ENCODE results near the gene LZTS2.

DNA sequence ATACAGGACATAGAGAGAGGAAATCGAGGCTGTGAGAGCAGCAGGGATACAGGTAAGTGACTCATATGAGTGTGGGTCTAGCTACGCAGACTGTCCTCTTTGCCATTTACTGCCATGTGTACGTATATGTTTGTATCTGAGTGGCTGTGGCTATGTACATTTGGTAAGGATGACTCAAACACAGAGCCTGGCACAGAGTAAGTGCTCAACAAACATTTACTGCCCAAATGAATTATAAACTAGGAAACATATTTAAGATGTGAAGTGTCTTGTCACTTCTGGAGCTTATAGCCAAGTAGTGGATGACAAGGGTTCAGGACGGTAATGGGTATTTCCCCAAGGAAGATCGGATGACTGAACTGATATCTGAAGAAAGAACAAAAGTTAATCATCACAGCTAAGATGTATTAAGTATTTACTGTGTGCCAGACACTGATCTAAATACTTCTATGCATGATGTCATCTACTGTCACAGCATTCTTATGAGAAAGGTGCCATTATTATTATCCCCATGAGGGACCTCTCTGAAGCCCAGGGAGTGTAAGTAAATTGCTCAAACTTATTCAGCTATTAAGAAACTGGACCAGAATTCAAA, 18.3 kb upstream of the LZTS2 start:
- TF ChIP-seq SP1 (IDR thresholded peaks at IDR 0.05; ENCODE audit: low read depth, low read length) (no peak), CTCF (IDR thresholded peaks at IDR 0.05; ENCODE audit: control extremely low read depth in 1 of 3, insufficient read depth in 1 of 3, low read depth in 1 of 3, low read length in 3 of 3) (no peak), ASH2L (IDR thresholded peaks at IDR 0.05; ENCODE audit: low read length) (no peak), POLR2A (IDR thresholded peaks at IDR 0.05; ENCODE audit: control extremely low read depth in 1 of 2, low read depth in 2 of 2, low read length in 2 of 2) (no peak), SIN3A (conservative IDR thresholded peaks at IDR 0.05 in 1 of 2, IDR thresholded peaks at IDR 0.05 in 1 of 2; ENCODE audit: low read depth in 1 of 2, low read length in 2 of 2) (no peak), MAFK (IDR thresholded peaks at IDR 0.05; ENCODE audit: low read depth, low read length) (no peak), EZH2 (IDR thresholded peaks at IDR 0.05; ENCODE audit: low read depth, low read length, severe bottlenecking) (no peak), POLR2AphosphoS5 (IDR thresholded peaks at IDR 0.05; ENCODE audit: low read depth, low read length) (no peak), GABPA (IDR thresholded peaks at IDR 0.05; ENCODE audit: borderline replicate concordance, insufficient read depth, low read length) (no peak), HDAC2 (IDR thresholded peaks at IDR 0.05; ENCODE audit: borderline replicate concordance in 1 of 2, low read depth in 2 of 2, low read length in 2 of 2) (no peak), CBX5 (IDR thresholded peaks at IDR 0.05; ENCODE audit: low read depth, low read length) (no peak)
- TF ChIP-seq, protein P1, sequence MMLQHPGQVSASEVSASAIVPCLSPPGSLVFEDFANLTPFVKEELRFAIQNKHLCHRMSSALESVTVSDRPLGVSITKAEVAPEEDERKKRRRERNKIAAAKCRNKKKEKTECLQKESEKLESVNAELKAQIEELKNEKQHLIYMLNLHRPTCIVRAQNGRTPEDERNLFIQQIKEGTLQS (IDR thresholded peaks at IDR 0.05; ENCODE audit: insufficient read depth, low read depth, low read length) = no peak
